ENCODE results near the gene IGLL5.

DNA sequence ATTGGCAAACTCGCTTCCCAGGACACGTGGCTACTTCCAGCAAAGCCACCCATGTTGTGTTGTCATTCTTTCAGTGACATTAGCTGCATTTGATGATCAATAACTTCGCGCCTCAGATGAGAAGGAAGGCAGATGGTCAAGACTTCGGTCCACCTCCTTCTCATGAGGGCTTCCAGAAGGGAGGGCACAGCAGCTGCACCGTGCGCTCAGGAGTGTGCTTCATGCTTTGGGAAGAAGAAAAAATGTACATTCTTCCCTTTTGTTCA, 25.3 kb downstream of the IGLL5 start:
- TF ChIP-seq, protein P1, sequence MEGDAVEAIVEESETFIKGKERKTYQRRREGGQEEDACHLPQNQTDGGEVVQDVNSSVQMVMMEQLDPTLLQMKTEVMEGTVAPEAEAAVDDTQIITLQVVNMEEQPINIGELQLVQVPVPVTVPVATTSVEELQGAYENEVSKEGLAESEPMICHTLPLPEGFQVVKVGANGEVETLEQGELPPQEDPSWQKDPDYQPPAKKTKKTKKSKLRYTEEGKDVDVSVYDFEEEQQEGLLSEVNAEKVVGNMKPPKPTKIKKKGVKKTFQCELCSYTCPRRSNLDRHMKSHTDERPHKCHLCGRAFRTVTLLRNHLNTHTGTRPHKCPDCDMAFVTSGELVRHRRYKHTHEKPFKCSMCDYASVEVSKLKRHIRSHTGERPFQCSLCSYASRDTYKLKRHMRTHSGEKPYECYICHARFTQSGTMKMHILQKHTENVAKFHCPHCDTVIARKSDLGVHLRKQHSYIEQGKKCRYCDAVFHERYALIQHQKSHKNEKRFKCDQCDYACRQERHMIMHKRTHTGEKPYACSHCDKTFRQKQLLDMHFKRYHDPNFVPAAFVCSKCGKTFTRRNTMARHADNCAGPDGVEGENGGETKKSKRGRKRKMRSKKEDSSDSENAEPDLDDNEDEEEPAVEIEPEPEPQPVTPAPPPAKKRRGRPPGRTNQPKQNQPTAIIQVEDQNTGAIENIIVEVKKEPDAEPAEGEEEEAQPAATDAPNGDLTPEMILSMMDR (IDR thresholded peaks at IDR 0.05; ENCODE audit: low read depth, low read length): no peak
- TF ChIP-seq, protein P2, sequence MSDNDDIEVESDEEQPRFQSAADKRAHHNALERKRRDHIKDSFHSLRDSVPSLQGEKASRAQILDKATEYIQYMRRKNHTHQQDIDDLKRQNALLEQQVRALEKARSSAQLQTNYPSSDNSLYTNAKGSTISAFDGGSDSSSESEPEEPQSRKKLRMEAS (IDR thresholded peaks at IDR 0.05; ENCODE audit: low read depth, low read length): no peak
- TF ChIP-seq POLR2A (IDR thresholded peaks at IDR 0.05; ENCODE audit: extremely low read depth, insufficient read length): no peak
